H1 (cell line): ENCODE data around the gene MNAT1. TPM values are rescaled to one million over a fixed set of nuclear protein-coding genes. Genes with fewer than 3 reads are reported as not detected.

Source experiments
- CTCF ChIA-PET: fragments of 300-600 bp; sonication (Branson Sonifier 250); formaldehyde crosslinking; loops from one replicate; lab custom pipeline; 2021; ENCODE audit not compliant: partially characterized antibody; lab: Charles Lee
- POLR2A ChIA-PET: fragments of 300-600 bp; sonication (Branson Sonifier 250); formaldehyde crosslinking; loops from one replicate; lab custom pipeline; 2021; ENCODE audit warnings: inconsistent platforms; ENCODE audit not compliant: partially characterized antibody; lab: Charles Lee
- DNase-seq, 2 experiments: peaks; one replicate each; pipeline versions ENCODE4 v3.0.0 to v3.0.0-alpha.2; 2010 to 2022; ENCODE audit warnings: low spot score in 2 of 2, low read depth in 1 of 2, mixed read lengths in 1 of 2
- FAIRE-seq: peaks from 2 replicates; lab custom pipeline; 2011; peaks lifted over from hg19 to GRCh38; lab: Jason Lieb, UNC
- H2AFZ ChIP-seq: 2 replicates; pipeline ENCODE4 v1.8.1; 2012; ENCODE audit warnings: low read length, inconsistent platforms
- H2AK5ac ChIP-seq: 2 replicates; pipeline ENCODE4 v1.6.1; 2013; ENCODE audit warnings: low read depth, low read length
- H2BK120ac ChIP-seq: replicated peaks from 2 replicates; pipeline ENCODE3; 2013; ENCODE audit warnings: low read depth, low read length, inconsistent platforms
- H2BK12ac ChIP-seq: 2 replicates; pipeline ENCODE4 v1.6.1; 2013; ENCODE audit warnings: low read depth, low read length
- H2BK15ac ChIP-seq: 2 replicates; pipeline ENCODE4 v1.6.1; 2013; ENCODE audit warnings: low read length
- H2BK20ac ChIP-seq: 2 replicates; pipeline ENCODE4 v1.6.1; 2013; ENCODE audit warnings: low read length
- H2BK5ac ChIP-seq: 2 replicates; pipeline ENCODE4 v1.6.1; 2013; ENCODE audit warnings: low read depth, low read length
- H3K14ac ChIP-seq: 2 replicates; pipeline ENCODE4 v1.6.1; 2013; ENCODE audit warnings: inconsistent platforms; ENCODE audit not compliant: insufficient read length
- H3K18ac ChIP-seq: 2 replicates; pipeline ENCODE4 v1.6.1; 2013; ENCODE audit warnings: low read length; ENCODE audit errors: extremely low read depth
- H3K23ac ChIP-seq: 2 replicates; pipeline ENCODE4 v1.6.1; 2013; ENCODE audit warnings: inconsistent platforms; ENCODE audit not compliant: insufficient read length
- H3K23me2 ChIP-seq: 2 replicates; pipeline ENCODE4 v1.6.1; 2013; ENCODE audit warnings: low read depth, low read length
- H3K27ac ChIP-seq: 2 replicates; pipeline ENCODE4 v1.6.1; 2011; ENCODE audit warnings: low read depth, low read length, inconsistent platforms
- H3K27me3 ChIP-seq, 4 experiments: replicated peaks in 1 of 4; 1 replicate in 1 of 4; 2 replicates in 3 of 4; pipeline versions ENCODE4 v1.6.1 to v1.8.1; 2011 to 2013; ENCODE audit warnings: low read length in 3 of 4, mild to moderate bottlenecking in 3 of 4, inconsistent platforms in 2 of 4, mixed read lengths in 2 of 4, moderate library complexity in 1 of 4; ENCODE audit not compliant: control insufficient read depth in 3 of 4, insufficient read depth in 3 of 4; ENCODE audit errors: extremely low read depth in 1 of 4
- H3K36me3 ChIP-seq, 4 experiments: 2 replicates each; pipeline versions ENCODE4 v1.6.1 to v1.8.1; 2011 to 2013; ENCODE audit warnings: mild to moderate bottlenecking in 4 of 4, low read length in 3 of 4, moderate library complexity in 2 of 4, control low read depth in 1 of 4, inconsistent platforms in 1 of 4; ENCODE audit not compliant: insufficient read depth in 4 of 4, control insufficient read depth in 2 of 4
- H3K4ac ChIP-seq: replicated peaks from 2 replicates; pipeline ENCODE3; 2013; ENCODE audit warnings: low read length, low read depth, mixed read lengths, inconsistent platforms; ENCODE audit not compliant: insufficient read length
- H3K4me1 ChIP-seq, 4 experiments: replicated peaks in 1 of 4; 1 replicate in 1 of 4; 2 replicates in 3 of 4; pipeline versions ENCODE4 v1.6.1 to v1.8.1; 2011 to 2013; ENCODE audit warnings: low read length in 3 of 4, inconsistent platforms in 2 of 4, mixed read lengths in 1 of 4; ENCODE audit not compliant: insufficient read depth in 4 of 4, control insufficient read depth in 3 of 4
- H3K4me2 ChIP-seq, 2 experiments: 2 replicates each; pipeline versions ENCODE4 v1.6.1 to v1.8.1; 2011 to 2013; ENCODE audit warnings: low read depth in 2 of 2, low read length in 2 of 2, control low read depth in 1 of 2, inconsistent platforms in 1 of 2, mild to moderate bottlenecking in 1 of 2; ENCODE audit not compliant: insufficient read depth in 1 of 2
- H3K4me3 ChIP-seq, 4 experiments: fragments of 200-600, 300-600 bp in 1 of 4; sonication (generic), shearing (Covaris generic), sonication (Bioruptor Twin) in 1 of 4; 2 replicates each; pipeline versions ENCODE4 v1.5.1 to v1.8.1; 2011 to 2016; ENCODE audit warnings: low read length in 4 of 4, low read depth in 3 of 4, control low read depth in 2 of 4, inconsistent platforms in 2 of 4, mild to moderate bottlenecking in 2 of 4, mixed read lengths in 1 of 4, moderate library complexity in 1 of 4; ENCODE audit not compliant: insufficient read depth in 2 of 4; ENCODE audit errors: extremely low read depth in 1 of 4
- H3K56ac ChIP-seq: replicated peaks from 2 replicates; pipeline ENCODE3; 2013; ENCODE audit warnings: low read depth, mild to moderate bottlenecking, mixed read lengths, low read length, inconsistent platforms; ENCODE audit not compliant: insufficient read length
- H3K79me1 ChIP-seq: 2 replicates; pipeline ENCODE4 v1.6.1; 2013; ENCODE audit warnings: low read depth, low read length, control low read depth
- H3K79me2 ChIP-seq, 2 experiments: 2 replicates each; pipeline versions ENCODE4 v1.6.1 to v1.8.1; 2012 to 2013; ENCODE audit warnings: low read length in 2 of 2, mild to moderate bottlenecking in 2 of 2, inconsistent platforms in 1 of 2; ENCODE audit not compliant: insufficient read depth in 2 of 2, control insufficient read depth in 1 of 2
- H3K9ac ChIP-seq, 4 experiments: replicated peaks in 1 of 4; 1 replicate in 1 of 4; 2 replicates in 3 of 4; pipeline versions ENCODE4 v1.6.1 to v1.8.1; 2011 to 2013; ENCODE audit warnings: low read depth in 3 of 4, low read length in 3 of 4, control low read depth in 2 of 4, mild to moderate bottlenecking in 2 of 4, moderate library complexity in 2 of 4, inconsistent platforms in 1 of 4; ENCODE audit errors: extremely low read depth in 1 of 4
- H3K9me3 ChIP-seq, 2 experiments: 2 replicates each; pipeline versions ENCODE4 v1.6.1 to v1.8.1; 2012 to 2013; ENCODE audit warnings: mild to moderate bottlenecking in 2 of 2, moderate library complexity in 2 of 2, control low read depth in 1 of 2, inconsistent platforms in 1 of 2, low read depth in 1 of 2, low read length in 1 of 2, mixed read lengths in 1 of 2; ENCODE audit not compliant: insufficient read depth in 2 of 2
- H4K20me1 ChIP-seq, 2 experiments: replicated peaks in 1 of 2; 2 replicates each; pipeline versions ENCODE3 to v1.8.1; 2011 to 2013; ENCODE audit warnings: inconsistent platforms in 2 of 2, low read length in 2 of 2, mild to moderate bottlenecking in 1 of 2; ENCODE audit not compliant: insufficient read depth in 2 of 2, control insufficient read depth in 1 of 2
- H4K5ac ChIP-seq: 2 replicates; pipeline ENCODE4 v1.6.1; 2013; ENCODE audit warnings: low read length, low read depth, mixed read lengths, inconsistent platforms; ENCODE audit not compliant: insufficient read length
- H4K8ac ChIP-seq: 2 replicates; pipeline ENCODE4 v1.8.0; 2013; ENCODE audit warnings: mild to moderate bottlenecking, moderate library complexity, low read length, inconsistent platforms; ENCODE audit not compliant: insufficient read depth; ENCODE audit errors: extremely low read depth
- H4K91ac ChIP-seq: replicated peaks from 2 replicates; pipeline ENCODE3; 2013; ENCODE audit warnings: low read length, mixed read lengths, inconsistent platforms; ENCODE audit not compliant: insufficient read length
- HDAC2 ChIP-seq, 2 experiments: fragments of 300-600 bp in 1 of 2; sonication (generic) in 1 of 2; IDR thresholded peaks; 2 replicates each; pipeline ENCODE4 v1.6.1; 2011 to 2012; ENCODE audit warnings: low read depth in 2 of 2, low read length in 2 of 2, mild to moderate bottlenecking in 2 of 2, moderate library complexity in 2 of 2, borderline replicate concordance in 1 of 2, inconsistent platforms in 1 of 2
- KDM4A ChIP-seq: IDR thresholded peaks from one replicate; pipeline ENCODE4 v1.7.1; 2012; ENCODE audit warnings: low read depth, mild to moderate bottlenecking, moderate library complexity, low read length, inconsistent platforms; ENCODE audit not compliant: severe bottlenecking
- MAFK ChIP-seq: IDR thresholded peaks from 2 replicates; pipeline ENCODE4 v1.6.1; 2012; ENCODE audit warnings: low read depth, mild to moderate bottlenecking, improper control_type of control experiment, low read length
- NRF1 ChIP-seq: IDR thresholded peaks from 2 replicates; pipeline ENCODE4 v1.6.1; 2011; ENCODE audit warnings: mild to moderate bottlenecking, low read depth, low read length, improper control_type of control experiment
- SIX5 ChIP-seq: IDR thresholded peaks from 2 replicates; pipeline ENCODE4 v1.6.1; 2011; ENCODE audit warnings: mild to moderate bottlenecking, low read depth, low read length
- USF2 ChIP-seq: IDR thresholded peaks from 2 replicates; pipeline ENCODE4 v1.6.1; 2011; ENCODE audit warnings: low read length, improper control_type of control experiment
- YY1 ChIP-seq: IDR thresholded peaks from 2 replicates; pipeline ENCODE4 v1.6.1; 2011; ENCODE audit warnings: low read depth, mild to moderate bottlenecking, low read length
- polyA plus RNA-seq, 7 experiments: library from polyadenylated mRNA; depleted of rRNA in 3 of 7; stranded (reverse) in 5 of 7; unstranded in 2 of 7; fragments of >200 nt in 5 of 7; fragments of 200-250 nt in 2 of 7; gene quantifications; 1 replicate in 5 of 7; 2 replicates in 1 of 7; 4 replicates in 1 of 7; pipeline versions ENCODE4 v1.2.1 to v1.2.3, GENCODE V29; 2011 to 2013; ENCODE audit warnings: missing spikeins in 2 of 7, mixed read lengths in 2 of 7
- total RNA-seq: library from RNA; stranded (reverse); fragmentation: NEBNext Ultra II Directional; extraction: Animal tissue kit (Norgen Biotek cat#: 25700); gene quantifications from 2 replicates; pipeline ENCODE4 v1.2.1, GENCODE V29; 2021

MNAT1 gene
- total and polyA plus RNA-seq, 2 of the 8 experiments (the other 6 are each of a cell fraction or from before 2014, with no cell fraction given) = 34.7 to 52.1 TPM

- Histone ChIP-seq H3K4me2 (no peak overlapping the region), H2BK120ac (no peak overlapping the region), H2AK5ac (no peak overlapping the region), H3K27ac (no peak overlapping the region), H3K79me2 (no peaks in the 10 kb centered on the region), H3K14ac (no peak overlapping the region), H3K23me2 (no peaks in the 10 kb centered on the region; the same call in 1 of the 2 replicates), H3K9me3 (no peaks in the 10 kb centered on the region), H4K5ac (no peak overlapping the region), H3K9ac (no peak overlapping the region), H3K4me1 (no peaks in the 10 kb centered on the region), H3K36me3 (no peaks in the 10 kb centered on the region), H4K8ac (no peak overlapping the region), H2BK15ac (no peak overlapping the region), H3K18ac (no peak overlapping the region), H3K4me3 (no peak overlapping the region), H3K56ac (no peak overlapping the region), H2BK5ac (no peak overlapping the region), H4K20me1 (no peaks in the 10 kb centered on the region), H3K79me1 (no peaks in the 10 kb centered on the region), H2BK12ac (no peak overlapping the region), H4K91ac (no peak overlapping the region), H3K27me3 (no peaks in the 10 kb centered on the region), H2BK20ac (no peak overlapping the region), H3K4ac (no peak overlapping the region), H3K23ac (no peak overlapping the region), H2AFZ (no peak overlapping the region)
- CTCF ChIA-PET = no interaction called here
- POLR2A ChIA-PET = no interaction called here
- DNase-seq = no peak
- no peak for FAIRE-seq
- TF ChIP-seq KDM4A (no peak), NRF1 (no peak), YY1 (no peak), USF2 (no peak), HDAC2 (IDR thresholded peaks at IDR 0.05; ENCODE audit: borderline replicate concordance in 1 of 2, low read depth in 2 of 2, low read length in 2 of 2) (no peak), MAFK (no peak), SIX5 (no peak)
These were observed 171.4 kb downstream of the MNAT1 start for GRCh38 chr14:60905923-60906322.
